A204.1 (cell line): Measurements from ENCODE around the gene VPS72.
A peak's percentile ranks its signal among the peaks of the same experiment; 100 is the strongest.
"Not testable (repeated sequence)": the region's sequence is repeated elsewhere in the genome, so short reads cannot be mapped to it uniquely, and the experiment has no call there.

Source experiments
- FAIRE-seq: peaks from 2 replicates; lab custom pipeline; 2012; peaks lifted over from hg19 to GRCh38; lab: Jason Lieb, UNC

Gene VPS72, protein sequence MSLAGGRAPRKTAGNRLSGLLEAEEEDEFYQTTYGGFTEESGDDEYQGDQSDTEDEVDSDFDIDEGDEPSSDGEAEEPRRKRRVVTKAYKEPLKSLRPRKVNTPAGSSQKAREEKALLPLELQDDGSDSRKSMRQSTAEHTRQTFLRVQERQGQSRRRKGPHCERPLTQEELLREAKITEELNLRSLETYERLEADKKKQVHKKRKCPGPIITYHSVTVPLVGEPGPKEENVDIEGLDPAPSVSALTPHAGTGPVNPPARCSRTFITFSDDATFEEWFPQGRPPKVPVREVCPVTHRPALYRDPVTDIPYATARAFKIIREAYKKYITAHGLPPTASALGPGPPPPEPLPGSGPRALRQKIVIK

GRCh38 chr1:151189637-151190445 is at the start of gene VPS72:
Gene VPS72, minus strand, starts transcription at chr1:151190197. Its CDS starts 76 bp downstream, at chr1:151190121.
- FAIRE-seq = no peak

- FAIRE-seq = no peak
Observed at GRCh38 chr1:151238467-151238739, 48.4 kb upstream of the VPS72 start.

DNA sequence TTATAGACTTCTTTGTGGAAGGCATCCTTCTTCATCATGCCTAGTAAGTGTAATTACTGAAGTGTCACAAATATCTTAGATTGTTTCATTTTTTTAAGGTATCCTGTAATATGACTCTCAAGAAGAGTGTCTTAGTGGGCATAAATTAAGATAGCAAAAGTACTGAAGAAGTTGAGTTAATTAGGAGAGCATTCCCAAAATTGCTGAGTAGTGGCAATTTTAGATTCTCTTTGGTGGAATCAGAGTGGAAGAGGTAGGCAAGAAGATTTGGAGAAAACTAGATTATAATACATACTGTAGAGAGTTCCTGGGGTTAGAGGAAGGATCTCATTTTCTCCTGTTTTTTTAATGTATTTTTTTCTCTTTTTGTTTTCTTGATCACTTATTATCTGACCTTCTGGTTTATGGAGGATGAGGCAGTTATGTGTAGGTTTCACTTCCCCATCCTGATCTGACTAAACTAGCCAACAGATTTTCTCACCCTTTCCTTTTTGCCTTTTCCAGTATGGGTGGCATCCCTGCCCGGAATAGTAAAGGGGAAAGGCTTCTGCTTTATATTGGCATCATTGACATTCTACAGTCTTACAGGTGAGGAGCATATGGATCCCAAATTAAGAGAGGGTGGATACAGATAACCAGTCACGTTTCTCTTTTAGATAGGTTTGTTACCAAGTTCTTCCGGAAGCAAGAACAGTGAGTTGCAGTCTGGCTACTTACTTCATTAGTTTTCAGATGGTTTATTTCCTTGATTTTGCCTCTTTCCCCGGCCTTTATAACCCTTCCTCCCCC is 47.9 kb upstream of the VPS72 start:
- no peak for FAIRE-seq

DNA sequence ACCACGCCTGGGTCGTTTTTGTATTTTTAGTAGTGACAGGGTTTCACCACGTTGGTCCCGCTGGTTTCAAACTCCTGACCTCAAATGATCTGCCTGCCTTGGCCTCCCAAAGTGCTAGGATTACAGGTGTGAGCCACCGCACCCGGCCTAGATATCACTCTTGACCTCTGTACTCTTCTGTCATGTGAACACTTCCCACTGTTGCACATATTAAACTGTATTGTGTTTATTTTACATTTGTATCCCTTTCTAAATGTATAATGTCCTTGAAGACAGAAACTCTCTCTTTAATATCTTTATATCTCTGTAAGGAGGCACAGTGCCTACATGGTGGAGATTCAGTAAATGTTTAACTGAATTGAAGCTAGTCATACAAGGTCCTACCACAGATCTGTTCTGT is 45.2 kb upstream of the VPS72 start:
- FAIRE-seq = no peak

- no peak for FAIRE-seq
Observed at GRCh38 chr1:151222130-151222529, 32.1 kb upstream of the VPS72 start.

GRCh38 chr1:151221616-151222015 is 31.6 kb upstream of the VPS72 start:
- FAIRE-seq = no peak

DNA sequence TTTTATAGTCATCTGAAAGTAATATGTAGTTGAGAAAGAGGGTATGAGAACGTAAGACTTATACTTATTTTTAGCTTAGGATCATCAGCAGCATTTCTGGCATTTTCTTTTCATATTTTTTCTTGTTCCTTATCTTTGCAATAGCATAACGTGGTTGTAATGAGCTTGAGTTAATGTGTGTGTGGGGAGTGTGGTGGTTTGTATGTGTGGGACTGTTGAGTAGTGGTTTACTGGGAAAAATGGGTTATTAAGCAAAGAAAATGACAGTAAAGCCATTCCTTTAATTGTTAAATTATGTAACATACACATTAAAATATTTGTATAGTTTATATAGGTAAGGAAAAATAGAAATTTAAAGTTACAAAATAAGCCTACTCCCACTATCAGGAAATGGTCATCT is 23.6 kb upstream of the VPS72 start:
- no peak for FAIRE-seq

GRCh38 chr1:151211972-151212705 is 22.1 kb upstream of the VPS72 start:
- FAIRE-seq = no peak

- no peak for FAIRE-seq
Observed at GRCh38 chr1:151210830-151211229, 20.8 kb upstream of the VPS72 start.

DNA sequence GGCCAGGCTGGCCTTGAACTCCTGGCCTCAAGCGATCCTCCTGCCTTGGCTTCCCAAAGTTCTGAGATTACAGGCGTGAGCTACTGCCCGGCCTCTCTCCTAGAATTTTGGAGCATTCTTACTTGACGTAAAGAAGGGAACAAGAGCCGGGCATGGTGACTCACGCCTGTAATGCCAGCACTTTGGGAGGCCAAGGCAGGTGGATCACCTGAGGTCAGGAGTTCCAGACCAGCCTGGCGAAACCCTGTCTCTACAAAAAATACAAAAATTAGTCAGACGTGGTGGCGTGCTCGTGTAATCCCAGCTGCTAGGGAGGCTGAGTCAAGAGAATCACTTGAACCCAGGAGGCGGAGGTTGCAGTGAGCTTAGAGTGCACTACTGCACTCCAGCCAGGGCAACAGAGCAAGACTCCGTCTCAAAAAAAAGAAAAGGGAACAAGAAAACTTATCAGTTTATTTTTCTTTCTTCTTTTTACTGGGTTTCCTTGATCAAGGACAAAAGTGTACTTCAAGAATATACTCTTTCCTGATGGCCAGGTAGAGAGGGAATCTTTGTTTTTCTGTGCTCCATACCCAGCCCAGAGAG is 15.5 kb upstream of the VPS72 start:
- not testable (repeated sequence) for FAIRE-seq

- FAIRE-seq = no peak
Observed at GRCh38 chr1:151199873-151200581, 10.0 kb upstream of the VPS72 start.

- peak; percentile 90 for FAIRE-seq
Observed at GRCh38 chr1:151198254-151199127, 8.5 kb upstream of the VPS72 start, which contains the start of gene PIP5K1A. Gene PIP5K1A, plus strand, starts transcription at chr1:151198552. Its CDS starts 445 bp downstream, at chr1:151198997.

DNA sequence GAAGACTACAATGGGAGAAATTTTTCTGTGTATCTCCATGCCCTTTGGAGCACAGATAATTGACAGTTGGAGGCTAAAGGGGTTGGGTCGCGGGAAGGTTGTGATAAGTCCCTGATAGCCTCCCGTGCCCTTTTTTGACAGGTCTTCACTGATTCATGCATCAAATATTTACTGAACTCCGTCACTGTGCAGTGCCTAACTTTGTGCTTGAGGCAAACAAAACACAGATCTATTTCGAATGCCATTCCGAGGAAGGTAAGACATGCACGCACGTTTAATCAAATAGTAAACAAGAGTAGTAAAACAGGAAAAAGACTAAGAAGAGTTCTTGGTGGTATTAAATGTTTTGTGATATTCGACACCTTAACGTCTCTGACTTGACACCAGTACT is 7.9 kb upstream of the VPS72 start:
- FAIRE-seq = no peak

DNA sequence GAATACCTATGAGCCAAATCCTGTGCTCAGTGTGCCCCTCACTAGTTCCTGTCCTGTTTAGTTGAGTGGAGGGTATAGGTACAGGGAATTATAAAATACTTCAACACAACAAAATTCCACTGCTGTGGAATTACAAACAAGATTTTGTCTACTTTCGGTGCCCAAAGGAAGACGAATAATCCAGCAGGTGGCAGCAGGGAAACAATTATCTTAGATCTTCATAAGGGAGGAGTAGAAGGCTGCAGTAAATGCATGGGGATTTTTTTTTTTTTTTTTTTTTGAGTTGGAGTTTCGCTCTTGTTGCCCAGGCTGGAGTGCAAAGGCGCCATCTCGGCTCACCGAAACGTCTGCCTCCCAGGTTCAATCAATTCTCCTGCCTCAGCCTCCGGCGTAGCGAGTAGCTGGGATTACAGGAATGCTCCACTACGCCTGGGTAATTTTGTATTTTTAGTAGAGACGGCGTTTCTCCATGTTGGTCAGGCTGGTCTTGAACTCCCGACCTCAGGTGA is 6.3 kb upstream of the VPS72 start:
- FAIRE-seq = peak; percentile 83

GRCh38 chr1:151194894-151195594 is 5.0 kb upstream of the VPS72 start:
- peak; percentile 34 for FAIRE-seq

DNA sequence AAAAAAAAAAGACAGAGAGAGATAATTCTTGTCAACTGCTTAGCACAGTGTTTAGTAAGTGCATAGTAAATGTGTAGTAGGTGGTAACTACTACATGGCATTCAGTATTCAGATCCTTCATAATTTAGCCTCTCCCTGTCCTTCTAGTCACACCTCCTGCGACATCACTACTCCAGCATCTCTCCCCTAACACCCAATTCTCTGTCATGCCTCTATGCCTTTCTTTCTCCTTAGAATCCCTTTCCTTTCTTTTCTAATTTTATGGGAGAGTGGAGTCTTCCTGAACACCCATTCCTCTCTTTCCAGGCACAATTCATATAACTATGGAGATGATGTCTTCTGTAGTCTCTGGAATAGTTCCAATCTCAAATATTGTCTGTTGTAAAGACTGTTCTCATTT is 3.9 kb upstream of the VPS72 start:
- no peak for FAIRE-seq

- FAIRE-seq = no peak
Observed at GRCh38 chr1:151193304-151193703, 3.3 kb upstream of the VPS72 start.

DNA sequence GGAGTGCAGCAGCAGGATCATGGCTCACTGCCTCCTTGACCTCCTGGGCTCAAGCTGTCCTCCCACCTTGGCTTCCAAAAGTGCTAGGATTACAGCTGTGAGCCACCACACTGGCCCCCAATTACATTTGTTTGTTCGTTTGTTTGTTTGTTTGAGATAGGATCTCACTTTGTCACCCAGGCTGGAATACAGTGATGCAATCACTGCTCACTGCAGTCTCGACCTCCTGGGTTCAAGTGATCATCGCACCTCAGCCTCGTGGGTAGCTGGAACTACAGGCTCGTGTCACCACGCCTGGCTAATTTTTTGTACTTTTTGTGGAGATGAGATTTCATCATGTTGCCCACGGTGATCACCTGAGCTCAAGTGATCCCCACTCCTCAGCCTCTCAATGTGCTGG is 2.0 kb upstream of the VPS72 start:
- no peak for FAIRE-seq

DNA sequence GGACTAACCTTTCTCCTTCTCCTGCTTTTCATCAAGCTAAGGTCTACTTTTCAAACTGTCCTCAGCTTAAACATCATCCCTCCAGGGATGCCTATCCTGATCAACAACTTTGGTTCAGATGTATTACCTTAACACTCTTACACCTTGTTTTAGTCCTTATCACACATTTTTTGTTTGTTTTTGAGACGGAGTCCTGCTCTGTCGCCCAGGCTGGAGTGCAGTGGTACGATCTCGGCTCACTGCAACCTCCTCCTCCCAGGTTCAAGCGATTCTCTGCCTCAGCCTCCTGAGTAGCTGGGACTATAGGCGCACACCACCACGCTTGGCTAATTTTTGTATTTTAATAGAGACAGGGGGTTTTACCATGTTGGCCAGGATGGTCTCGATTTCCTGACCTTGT is 1.3 kb downstream of the VPS72 start:
- FAIRE-seq = not testable (repeated sequence)
